Inflammatory macrophage treated with lipopolysaccharide for 1 hour (primary cell): ENCODE results near the gene TTLL4.
A peak's percentile ranks its signal among the peaks of the same experiment; 100 is the strongest.

ENCODE experiments used
- DNase-seq, 2 donors: peaks; one replicate each; pipeline ENCODE4 v3.0.0-alpha.2; 2020 to 2022

TTLL4 gene

DNA sequence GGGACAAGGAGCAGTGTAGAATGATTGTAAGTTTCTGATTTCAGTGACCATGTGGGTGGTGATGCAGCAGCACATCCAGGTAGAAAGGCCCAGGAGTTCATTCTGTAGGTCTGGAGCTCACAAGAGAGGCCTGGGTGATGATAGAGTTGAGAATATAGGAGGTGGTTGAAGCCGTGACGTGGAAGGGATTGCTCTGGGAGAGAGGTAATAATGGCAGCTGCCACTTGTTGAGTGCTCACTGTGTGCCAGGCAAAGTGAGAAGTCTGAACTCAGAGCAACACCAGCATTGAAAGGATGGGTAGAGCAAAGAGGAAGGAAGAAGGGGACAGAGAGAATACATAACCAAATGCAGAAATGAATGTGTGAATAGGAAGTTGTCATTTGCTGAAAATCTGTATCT, 3.3 kb downstream of the TTLL4 start:
- no peak for DNase-seq

DNA sequence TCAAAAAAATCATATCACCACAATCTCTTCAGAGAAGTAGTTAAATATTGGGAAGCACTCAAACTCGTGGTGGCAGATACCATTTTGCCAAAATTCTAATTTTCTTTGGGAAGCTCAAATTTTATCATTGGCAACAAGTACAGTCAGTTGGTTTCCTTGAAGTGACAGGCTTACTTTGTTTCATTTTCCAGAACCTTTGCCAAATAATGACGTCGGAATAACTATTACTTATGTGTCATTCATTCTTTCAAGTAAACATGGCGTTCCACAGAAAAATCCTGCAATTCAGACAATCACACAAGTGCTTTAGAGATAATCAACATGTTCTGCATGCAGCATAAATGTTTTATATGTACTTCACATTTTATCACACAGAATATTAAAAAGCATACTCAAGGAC, 5.4 kb downstream of the TTLL4 start:
- no peak for DNase-seq

GRCh38 chr2:218717262-218717661, 6.6 kb downstream of the TTLL4 start:
- no peak for DNase-seq

- no peak for DNase-seq
Measured at GRCh38 chr2:218718058-218718457, 7.4 kb downstream of the TTLL4 start.

- DNase-seq, result no peak
Measured at GRCh38 chr2:218719457-218719856, 8.8 kb downstream of the TTLL4 start.

GRCh38 chr2:218720048-218721041, 9.7 kb downstream of the TTLL4 start:
- no peak for DNase-seq

DNA sequence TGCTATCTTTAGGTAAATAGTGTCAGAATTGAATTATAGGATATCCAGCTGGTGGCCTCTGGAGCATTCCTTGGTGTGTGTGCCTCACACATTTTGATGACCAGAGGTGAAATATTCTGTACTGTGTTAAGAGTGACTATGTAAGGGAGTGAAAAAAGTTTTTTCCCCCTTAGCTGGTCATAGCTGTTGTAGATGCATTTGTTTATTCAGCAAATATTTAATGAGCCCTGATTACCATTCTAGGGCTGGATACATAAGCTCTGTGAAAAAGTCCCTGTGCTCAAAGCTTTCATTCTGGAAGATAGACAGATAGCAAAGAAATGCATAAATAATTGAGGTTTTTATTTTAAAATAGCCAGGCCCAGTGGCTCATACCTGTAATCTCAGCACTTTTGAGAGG, 10.9 kb downstream of the TTLL4 start:
- no peak for DNase-seq

DNA sequence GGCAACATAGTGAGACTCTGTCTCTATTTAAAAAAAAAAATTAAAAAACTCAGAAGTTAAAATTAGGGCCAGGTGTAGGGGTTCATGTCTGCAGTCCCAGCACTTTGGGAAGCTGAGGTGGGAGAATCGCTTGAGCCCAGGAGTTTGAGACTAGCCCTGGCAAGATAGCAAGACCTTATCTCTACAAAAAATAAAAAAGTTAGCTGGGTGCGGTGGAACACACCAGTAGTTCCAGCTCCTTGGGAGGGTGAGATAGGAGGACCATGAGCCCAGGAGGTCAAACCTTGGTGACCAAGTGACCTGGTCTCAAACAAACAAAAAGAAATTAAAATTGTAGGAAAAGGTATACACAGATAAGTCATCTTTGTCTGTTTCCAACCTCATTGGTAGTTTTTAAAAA, 11.3 kb downstream of the TTLL4 start:
- no peak for DNase-seq

- no peak for DNase-seq
Measured at GRCh38 chr2:218722419-218722818, 11.8 kb downstream of the TTLL4 start.

GRCh38 chr2:218722876-218723785, 12.5 kb downstream of the TTLL4 start:
- no peak for DNase-seq

DNA sequence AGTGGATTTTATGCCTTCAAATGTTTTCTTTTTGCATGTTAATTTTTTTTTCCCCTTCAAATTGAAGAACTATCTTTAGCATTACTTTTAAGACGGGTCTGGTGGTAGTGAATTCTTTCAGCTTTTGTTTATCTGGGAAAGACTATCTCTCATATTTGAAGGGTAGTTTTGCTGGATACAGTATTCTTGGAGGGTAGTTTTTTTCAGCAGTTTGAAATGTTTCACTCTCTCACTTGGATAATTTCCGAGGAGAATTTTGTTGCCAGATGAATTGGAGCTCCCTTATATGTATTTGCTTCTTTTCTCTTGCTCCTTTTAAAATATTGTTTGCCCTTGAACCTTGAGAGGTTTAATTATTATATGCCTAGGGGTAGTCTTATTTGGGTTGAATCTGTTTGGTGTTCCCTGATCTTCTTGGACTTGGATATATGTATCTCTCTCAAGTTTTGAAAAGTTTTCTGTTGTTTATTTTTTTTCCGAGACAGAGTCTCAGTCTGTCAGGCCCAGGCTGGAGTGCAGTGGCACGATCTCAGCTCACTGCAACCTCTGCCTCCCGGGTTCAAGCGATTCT, 15.5 kb downstream of the TTLL4 start:
- DNase-seq, result no peak

- peak; percentile 50 to 76 for DNase-seq
Measured at GRCh38 chr2:218727502-218728165, 17.0 kb downstream of the TTLL4 start.

- DNase-seq, result peak in 1 of 2 donors; percentile 37
Measured at GRCh38 chr2:218729640-218730039, 19.0 kb downstream of the TTLL4 start.

GRCh38 chr2:218732052-218732760, 21.6 kb downstream of the TTLL4 start:
- DNase-seq, result no peak

GRCh38 chr2:218732761-218733158, 22.1 kb downstream of the TTLL4 start:
- no peak for DNase-seq

- DNase-seq, result peak; percentile 94 to 99
Measured at GRCh38 chr2:218733171-218734021, 22.8 kb downstream of the TTLL4 start.

DNA sequence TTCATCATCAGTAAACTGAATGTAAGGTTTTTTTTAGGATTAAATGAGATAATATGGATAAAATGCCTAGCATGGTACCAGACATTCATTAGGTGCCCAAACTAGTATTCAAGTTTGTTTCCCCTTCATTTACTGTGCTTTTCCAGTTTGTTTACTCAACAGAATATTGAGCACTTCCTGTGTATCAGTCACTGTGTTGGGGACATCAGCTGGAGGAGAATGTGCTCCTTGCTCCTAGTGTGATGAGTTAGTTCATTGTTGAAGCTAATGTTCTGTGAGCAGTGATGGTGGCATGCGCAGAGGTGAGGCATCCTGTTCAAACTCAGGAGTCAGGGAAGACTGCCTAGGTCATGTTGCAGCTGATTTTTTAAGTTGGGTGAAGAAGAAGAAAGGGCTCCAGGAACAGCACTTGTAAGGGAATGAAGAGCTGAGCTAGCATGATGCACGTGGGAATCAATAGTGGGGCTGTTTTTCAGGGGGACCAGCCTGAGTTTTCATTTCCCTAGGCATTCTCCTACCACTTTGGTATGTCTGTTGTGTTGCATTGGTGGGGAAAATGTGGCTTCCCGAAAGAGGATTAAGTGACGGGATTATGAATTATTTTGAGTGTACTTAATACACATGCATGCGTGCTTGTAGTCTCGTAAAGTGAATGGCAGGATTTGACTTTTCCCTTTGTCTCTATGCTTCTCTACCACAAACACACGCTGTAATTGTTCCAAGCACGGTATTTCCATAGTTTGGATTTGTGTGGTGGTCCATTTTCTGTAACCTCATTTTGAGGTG, 23.7 kb downstream of the TTLL4 start:
- peak in 1 of 2 donors; percentile 34 for DNase-seq

GRCh38 chr2:218736531-218736930, 25.9 kb downstream of the TTLL4 start:
- no peak for DNase-seq

DNA sequence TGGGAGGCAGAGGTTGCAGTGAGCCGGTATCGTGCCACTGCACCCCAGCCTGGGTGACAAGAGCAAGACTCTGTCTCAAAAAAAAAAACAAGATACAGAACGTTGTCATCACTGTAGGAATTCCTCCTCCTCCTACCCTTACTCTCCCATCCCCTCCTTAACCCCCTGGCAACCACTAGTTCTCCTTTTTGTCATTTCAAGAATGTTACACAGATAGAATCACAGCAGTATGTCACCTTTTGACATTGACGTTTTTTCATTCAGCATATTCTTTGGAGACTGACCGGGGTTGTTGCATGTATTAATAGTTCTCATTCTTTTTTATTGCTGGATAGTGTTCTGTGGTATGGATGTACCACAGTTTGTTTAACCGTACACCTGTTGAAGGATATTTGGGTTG, 32.4 kb downstream of the TTLL4 start:
- peak; percentile 61 to 89 for DNase-seq

DNA sequence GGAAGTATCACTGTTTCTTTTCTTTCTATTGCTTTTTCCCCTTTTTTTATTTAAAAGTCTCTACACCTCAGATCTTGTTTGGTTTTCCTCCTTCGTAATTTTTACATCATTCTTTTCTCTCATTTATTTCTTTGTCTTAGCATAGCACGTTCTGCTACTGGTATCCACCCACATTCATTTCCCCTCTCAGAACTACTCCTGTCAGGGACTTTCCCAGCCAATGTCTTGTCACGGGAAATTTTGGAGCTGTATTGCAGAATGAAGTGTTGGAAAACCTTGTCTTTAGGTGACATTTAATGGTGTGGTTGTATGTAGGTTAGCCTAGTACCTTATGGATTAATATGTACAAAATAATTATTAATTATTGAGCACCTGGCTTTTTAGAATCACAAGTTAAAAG, 34.0 kb downstream of the TTLL4 start:
- DNase-seq, result peak; percentile 91 to 97
